Measurements from ENCODE around the gene PARD3. TPM values are rescaled to one million over a fixed set of nuclear protein-coding genes. Genes with fewer than 3 reads are reported as not detected.
A peak's percentile ranks its signal among the peaks of the same experiment; 100 is the strongest.

PARD3 gene
- total and polyA plus RNA-seq, 2 experiments from 2014 or later = 47.2 to 59.7 TPM

- no peak overlapping the region for H3K27ac ChIP-seq
Observed at GRCh38 chr10:34196058-34196433, 619.0 kb downstream of the PARD3 start.

GRCh38 chr10:34195364-34196057 is 619.6 kb downstream of the PARD3 start:
- H4K20me1 ChIP-seq (ENCODE audit: insufficient read depth, poor library complexity, severe bottlenecking) = no peaks in the 10 kb centered on the region
- DNase-seq (ENCODE audit: low spot score) = no peak
- no peak overlapping the region for H3K4me2 ChIP-seq
- no peaks in the 10 kb centered on the region for H3K36me3 ChIP-seq (replicated peaks; ENCODE audit: insufficient read depth, low read depth)
- H3K9me3 ChIP-seq (ENCODE audit: low read depth) = no peaks in the 10 kb centered on the region
- 45% methylated on average over 8 of the region's 8 CpGs for WGBS (ENCODE audit: low lambda C conversion rate, missing lambda C conversion rate)
- H3K79me2 ChIP-seq = no peaks in the 10 kb centered on the region
- H3K4me1 ChIP-seq (ENCODE audit: insufficient read depth) = peaks cover 34% of the 10 kb centered on the region
- H3K27me3 ChIP-seq = no peaks in the 10 kb centered on the region
- H3K4me3 ChIP-seq = no peak overlapping the region
- H3K9me2 ChIP-seq (replicated peaks; ENCODE audit: insufficient read depth) = no peaks in the 10 kb centered on the region
- no peak overlapping the region for H2AFZ ChIP-seq
- no peak for TF ChIP-seq EZH2 (IDR thresholded peaks at IDR 0.05; ENCODE audit: borderline replicate concordance)
- peak overlapping the region; percentile 21 for H3K27ac ChIP-seq

More at GRCh38 chr10:34196058-34196433, 619.0 kb downstream of the PARD3 start:
- H3K79me2 ChIP-seq = no peaks in the 10 kb centered on the region
- no peak overlapping the region for H3K4me3 ChIP-seq
- H3K9me2 ChIP-seq (replicated peaks; ENCODE audit: insufficient read depth) = no peaks in the 10 kb centered on the region
- DNase-seq (ENCODE audit: low spot score) = no peak
- H4K20me1 ChIP-seq (ENCODE audit: insufficient read depth, poor library complexity, severe bottlenecking) = no peaks in the 10 kb centered on the region
- H3K4me2 ChIP-seq = no peak overlapping the region
- TF ChIP-seq EZH2phosphoT487 (IDR thresholded peaks at IDR 0.05; ENCODE audit: low read depth, severe bottlenecking, unreplicated experiment) (no peak), EZH2 (IDR thresholded peaks at IDR 0.05; ENCODE audit: borderline replicate concordance) (no peak), CTCF (IDR thresholded peaks at IDR 0.05; ENCODE audit: poor library complexity) (no peak)
- 94% methylated on average over 3 of the region's 3 CpGs for WGBS (ENCODE audit: low lambda C conversion rate, missing lambda C conversion rate)
- no peaks in the 10 kb centered on the region for H3K36me3 ChIP-seq (replicated peaks; ENCODE audit: insufficient read depth, low read depth)
- no peak overlapping the region for H2AFZ ChIP-seq
- H3K27me3 ChIP-seq = no peaks in the 10 kb centered on the region
- H3K9me3 ChIP-seq (ENCODE audit: low read depth) = no peaks in the 10 kb centered on the region
- peaks cover 35% of the 10 kb centered on the region for H3K4me1 ChIP-seq (ENCODE audit: insufficient read depth)

GRCh38 chr10:34193931-34194626 is 621.0 kb downstream of the PARD3 start:
- TF ChIP-seq EZH2 (IDR thresholded peaks at IDR 0.05; ENCODE audit: borderline replicate concordance) = no peak
- no peak for TF ChIP-seq EZH2phosphoT487 (IDR thresholded peaks at IDR 0.05; ENCODE audit: low read depth, severe bottlenecking, unreplicated experiment)
- TF ChIP-seq CTCF (IDR thresholded peaks at IDR 0.05; ENCODE audit: poor library complexity) = no peak
- WGBS (ENCODE audit: low lambda C conversion rate, missing lambda C conversion rate) = 45% methylated on average over 7 of the region's 7 CpGs
- Histone ChIP-seq H3K4me2 (peak overlapping the region; percentile 50), H3K9me3 (ENCODE audit: low read depth) (no peaks in the 10 kb centered on the region), H3K4me3 (no peak overlapping the region), H3K9me2 (replicated peaks; ENCODE audit: insufficient read depth) (no peaks in the 10 kb centered on the region), H3K27me3 (no peaks in the 10 kb centered on the region), H3K79me2 (peaks cover under 1% of the 10 kb centered on the region), H3K4me1 (ENCODE audit: insufficient read depth) (peaks cover 30% of the 10 kb centered on the region), H2AFZ (no peak overlapping the region), H3K27ac (peak overlapping the region; percentile 64), H4K20me1 (ENCODE audit: insufficient read depth, poor library complexity, severe bottlenecking) (no peaks in the 10 kb centered on the region), H3K36me3 (replicated peaks; ENCODE audit: insufficient read depth, low read depth) (no peaks in the 10 kb centered on the region)
- DNase-seq (ENCODE audit: low spot score) = peak; percentile 42

GRCh38 chr10:34192646-34193045 is 622.5 kb downstream of the PARD3 start:
- no peak for TF ChIP-seq EZH2phosphoT487 (IDR thresholded peaks at IDR 0.05; ENCODE audit: low read depth, severe bottlenecking, unreplicated experiment)
- H4K20me1 ChIP-seq (ENCODE audit: insufficient read depth, poor library complexity, severe bottlenecking) = no peaks in the 10 kb centered on the region
- H3K36me3 ChIP-seq (replicated peaks; ENCODE audit: insufficient read depth, low read depth) = no peaks in the 10 kb centered on the region
- no peaks in the 10 kb centered on the region for H3K9me3 ChIP-seq (ENCODE audit: low read depth)
- peaks cover 2% of the 10 kb centered on the region for H3K79me2 ChIP-seq
- H3K4me3 ChIP-seq = no peak overlapping the region
- no peak overlapping the region for H3K4me2 ChIP-seq
- no peak for DNase-seq (ENCODE audit: low spot score)
- 73% methylated on average over 5 of the region's 5 CpGs for WGBS (ENCODE audit: low lambda C conversion rate, missing lambda C conversion rate)
- H3K27ac ChIP-seq = peak overlapping the region; percentile 30
- peaks cover 30% of the 10 kb centered on the region for H3K4me1 ChIP-seq (ENCODE audit: insufficient read depth)
- no peaks in the 10 kb centered on the region for H3K9me2 ChIP-seq (replicated peaks; ENCODE audit: insufficient read depth)
- no peak overlapping the region for H2AFZ ChIP-seq
- no peaks in the 10 kb centered on the region for H3K27me3 ChIP-seq
